Panc1 (cell line): ENCODE measurements around the gene RASSF7. TPM values are rescaled to one million over a fixed set of nuclear protein-coding genes. Genes with fewer than 3 reads are reported as not detected.

Experiments
- ATAC-seq: fragments of 200-7000 bp; cut with Tn5 transposase; 2 replicates; pipeline ENCODE4 v1.9.1; 2020; ENCODE audit warnings: mild to moderate bottlenecking, moderate library complexity
- BruUV-seq: library from RNA; stranded (reverse); fragments of 400-500 nt; replicated peaks from 2 replicates; lab custom pipeline; 2021; lab: Mats Ljungman, UMichigan
- CTCF ChIA-PET: fragments of 300-600 bp; sonication (Branson Sonifier 250); formaldehyde crosslinking; loops from one replicate; lab custom pipeline; 2022; ENCODE audit warnings: antibody characterized with exemption; lab: Charles Lee
- POLR2A ChIA-PET: fragments of 300-600 bp; sonication (Branson Sonifier 250); formaldehyde crosslinking; loops from one replicate; lab custom pipeline; 2022; ENCODE audit warnings: antibody characterized with exemption; lab: Charles Lee
- DNase-seq: peaks from one replicate; pipeline ENCODE4 v3.0.0-alpha.2; 2010; ENCODE audit warnings: low read depth, low spot score
- H3K27ac ChIP-seq: 2 replicates; pipeline ENCODE4 v1.5.1; 2011; ENCODE audit warnings: mild to moderate bottlenecking, low read length, inconsistent platforms
- H3K27me3 ChIP-seq: fragments of 200-500 bp; sonication (Bioruptor generic); 2 replicates; pipeline ENCODE4 v1.6.0; 2014; ENCODE audit warnings: low read length, inconsistent platforms; ENCODE audit not compliant: control insufficient read depth, insufficient read depth
- H3K36me3 ChIP-seq: fragments of 200-500 bp; sonication (Bioruptor generic); 2 replicates; pipeline ENCODE4 v1.5.1; 2014; ENCODE audit warnings: inconsistent platforms, mild to moderate bottlenecking, low read length, moderate library complexity; ENCODE audit not compliant: control insufficient read depth, insufficient read depth
- H3K4me1 ChIP-seq: 2 replicates; pipeline ENCODE4 v1.5.1; 2011; ENCODE audit warnings: inconsistent platforms, mild to moderate bottlenecking, low read length, moderate library complexity; ENCODE audit not compliant: control insufficient read depth, insufficient read depth
- H3K4me3 ChIP-seq, 2 experiments: 2 replicates each; pipeline ENCODE4 v1.5.1; 2011 to 2012; ENCODE audit warnings: low read depth in 2 of 2, low read length in 2 of 2, mild to moderate bottlenecking in 2 of 2, inconsistent platforms in 1 of 2, moderate library complexity in 1 of 2
- H3K9me3 ChIP-seq: fragments of 200-500 bp; sonication (Bioruptor generic); 2 replicates; pipeline ENCODE4 v1.5.1; 2014; ENCODE audit warnings: low read depth, mild to moderate bottlenecking, inconsistent platforms, low read length, moderate library complexity; ENCODE audit not compliant: control insufficient read depth, insufficient read depth
- POLR2AphosphoS5 ChIP-seq: IDR thresholded peaks from 2 replicates; pipeline ENCODE4 v1.6.1; 2012; ENCODE audit warnings: mild to moderate bottlenecking, low read depth, low read length, moderate library complexity
- REST ChIP-seq, 2 experiments: IDR thresholded peaks; 2 replicates each; pipeline ENCODE4 v1.6.1; 2011 to 2012; ENCODE audit warnings: low read depth in 2 of 2, control low read depth in 1 of 2, low read length in 1 of 2, mild to moderate bottlenecking in 1 of 2, moderate library complexity in 1 of 2; ENCODE audit not compliant: insufficient read depth in 1 of 2
- SIN3A ChIP-seq: IDR thresholded peaks from 2 replicates; pipeline ENCODE4 v1.6.1; 2012; ENCODE audit warnings: low read depth, mild to moderate bottlenecking, low read length, moderate library complexity, borderline replicate concordance; ENCODE audit not compliant: insufficient read depth
- TCF7L2 ChIP-seq: IDR thresholded peaks from 2 replicates; pipeline ENCODE4 v1.6.1; 2011; ENCODE audit warnings: mild to moderate bottlenecking, low read depth, low read length, inconsistent platforms
- in situ Hi-C: cut with HindIII; loops from 2 replicates; pipeline ENCODE4 v1.10.0; 2016; ENCODE audit warnings: low sequenced_read_pairs, low pct_unique_long_range_greater_than_20kb
- intact Hi-C: fragments of 100-400 bp; cut with micrococcal nuclease; formaldehyde crosslinking; loops from one replicate; pipeline ENCODE4 v1.10.0; 2022; ENCODE audit not compliant: unreplicated experiment
- total RNA-seq: library from RNA; stranded (reverse); gene quantifications from one replicate; pipeline ENCODE4 v1.2.1, GENCODE V29; 2021; ENCODE audit not compliant: unreplicated experiment
- TF ChIP-seq, protein P1 (sequence below): fragments of 450-650 bp; IDR thresholded peaks from 2 replicates; pipeline ENCODE4 v1.5.1; 2017; ENCODE audit warnings: mild to moderate bottlenecking

The RASSF7 gene
- total RNA-seq, 1 experiment from 2014 or later, result 81.8 TPM

- DNase-seq (no peak), ATAC-seq (peak; percentile 6)
- ChIA-PET CTCF (no interaction called here), POLR2A (interaction anchor here (1.5 kb wide), 1 partner anchor 14 kb away, joined by 5 read pairs; no protein-coding TSS in a partner anchor)
- peaks cover 34% of the 10 kb centered on the region for H3K4me1 ChIP-seq
- TF ChIP-seq TCF7L2 (no peak), SIN3A (0 out of 2 replicates have a peak, but pooled peaks have one; percentile 12)
- H3K36me3 ChIP-seq, result peaks cover 6% of the 10 kb centered on the region; the same call in 1 of the 2 replicates
- intact Hi-C loops, result no loop called here
- in situ Hi-C loops, result no loop called here
- no peaks in the 10 kb centered on the region for H3K27me3 ChIP-seq
- H3K9me3 ChIP-seq, result no peaks in the 10 kb centered on the region
- peak overlapping the region; percentile 81 to 83 for H3K4me3 ChIP-seq
- peak overlapping the region; percentile 30 for H3K27ac ChIP-seq
- BruUV-seq, result no TSS peak
These were observed 14.0 kb downstream of the RASSF7 start for GRCh38 chr11:574632-575312.

- H3K9me3 ChIP-seq, result no peaks in the 10 kb centered on the region
- POLR2A ChIA-PET, result interaction anchor here (0.6 to 1.5 kb wide), 3 partner anchors 14 to 170 kb away, joined by 5 read pairs; no protein-coding TSS in a partner anchor
- no peak for TF ChIP-seq TCF7L2
- no peak for TF ChIP-seq REST (IDR thresholded peaks at IDR 0.05; ENCODE audit: insufficient read depth in 1 of 2, low read depth in 2 of 2, low read length in 1 of 2)
- TF ChIP-seq SIN3A, result no peak
- CTCF ChIA-PET, result interaction anchor here (0.6 kb wide), 2 partner anchors 21 to 165 kb away, joined by 7 to 10 read pairs; no protein-coding TSS in a partner anchor
- BruUV-seq, result no TSS peak
- H3K27me3 ChIP-seq, result no peaks in the 10 kb centered on the region
- peak overlapping the region; percentile 30 for H3K27ac ChIP-seq
- ATAC-seq (peak; percentile 65), DNase-seq (no peak)
- peaks cover 38% of the 10 kb centered on the region for H3K4me1 ChIP-seq
- in situ Hi-C loops, result no loop called here
- intact Hi-C loops, result no loop called here
- H3K36me3 ChIP-seq, result peaks cover 6% of the 10 kb centered on the region; the same call in 1 of the 2 replicates
- peak overlapping the region; percentile 81 to 83 for H3K4me3 ChIP-seq
These were observed 14.7 kb downstream of the RASSF7 start for GRCh38 chr11:575313-575995.

- TF ChIP-seq TCF7L2 (peak; percentile 71; the same call in 1 of the 2 replicates), REST (IDR thresholded peaks at IDR 0.05; ENCODE audit: insufficient read depth in 1 of 2, low read depth in 2 of 2, low read length in 1 of 2) (no peak), SIN3A (peak; percentile 75; the same call in 1 of the 2 replicates), POLR2AphosphoS5 (peak; percentile 97)
- TF ChIP-seq, protein P1, sequence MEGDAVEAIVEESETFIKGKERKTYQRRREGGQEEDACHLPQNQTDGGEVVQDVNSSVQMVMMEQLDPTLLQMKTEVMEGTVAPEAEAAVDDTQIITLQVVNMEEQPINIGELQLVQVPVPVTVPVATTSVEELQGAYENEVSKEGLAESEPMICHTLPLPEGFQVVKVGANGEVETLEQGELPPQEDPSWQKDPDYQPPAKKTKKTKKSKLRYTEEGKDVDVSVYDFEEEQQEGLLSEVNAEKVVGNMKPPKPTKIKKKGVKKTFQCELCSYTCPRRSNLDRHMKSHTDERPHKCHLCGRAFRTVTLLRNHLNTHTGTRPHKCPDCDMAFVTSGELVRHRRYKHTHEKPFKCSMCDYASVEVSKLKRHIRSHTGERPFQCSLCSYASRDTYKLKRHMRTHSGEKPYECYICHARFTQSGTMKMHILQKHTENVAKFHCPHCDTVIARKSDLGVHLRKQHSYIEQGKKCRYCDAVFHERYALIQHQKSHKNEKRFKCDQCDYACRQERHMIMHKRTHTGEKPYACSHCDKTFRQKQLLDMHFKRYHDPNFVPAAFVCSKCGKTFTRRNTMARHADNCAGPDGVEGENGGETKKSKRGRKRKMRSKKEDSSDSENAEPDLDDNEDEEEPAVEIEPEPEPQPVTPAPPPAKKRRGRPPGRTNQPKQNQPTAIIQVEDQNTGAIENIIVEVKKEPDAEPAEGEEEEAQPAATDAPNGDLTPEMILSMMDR, result no peak
- intact Hi-C loops, result no loop called here
- in situ Hi-C loops, result no loop called here
- peak; percentile 87 for DNase-seq
- Histone ChIP-seq H3K9me3 (no peaks in the 10 kb centered on the region), H3K27me3 (no peaks in the 10 kb centered on the region), H3K4me3 (peak within 1 kb of the TSS; percentile 83 to 96), H3K27ac (peak within 1 kb of the TSS; percentile 95), H3K4me1 (peaks cover 37% of the 10 kb centered on the region), H3K36me3 (peaks cover 6% of the 10 kb centered on the region; the same call in 1 of the 2 replicates)
- peak; percentile 94 for ATAC-seq
- ChIA-PET POLR2A (interaction anchor here (0.6 to 1.5 kb wide), 3 partner anchors 13 to 169 kb away, joined by 5 read pairs; no protein-coding TSS in a partner anchor), CTCF (interaction anchor here (0.6 kb wide), 2 partner anchors 21 to 165 kb away, joined by 7 to 10 read pairs; no protein-coding TSS in a partner anchor)
- no TSS peak for BruUV-seq
These were observed 15.4 kb downstream of the RASSF7 start, which contains the start of gene PHRF1 for GRCh38 chr11:575996-576768. PHRF1 (plus strand) TSS chr11:576470; CDS start chr11:581513, 5,043 bp downstream.
